Stimulated activated naive CD8-positive, alpha-beta T cell treated with anti-CD3 and anti-CD28 coated beads, Interleukin-15, Interleukin-2, amounts not matched to agents 100 U/mL and 50 U/mL, for 24 hours (primary cell): ENCODE results near the gene COX7B2.

Experiments used
- ATAC-seq: fragments of 150-1000 bp; cut with Tn5 transposase; one replicate; pipeline ENCODE4 v1.10.0; 2021
- DNase-seq: peaks from one replicate; pipeline ENCODE4 v3.0.0; 2021

The COX7B2 gene

GRCh38 chr4:46909078-46909477, at the start of gene COX7B2:
Gene COX7B2 (minus strand): TSS chr4:46909245. CDS start chr4:46735192, 174,053 bp downstream.
- DNase-seq, result no peak
- no peak for ATAC-seq

GRCh38 chr4:46956451-46956850, 47.4 kb upstream of the COX7B2 start:
- DNase-seq, result no peak
- ATAC-seq, result no peak

GRCh38 chr4:46955601-46956000, 46.6 kb upstream of the COX7B2 start:
- DNase-seq, result no peak
- no peak for ATAC-seq

- ATAC-seq (no peak), DNase-seq (no peak)
Measured at GRCh38 chr4:46954643-46955042, 45.6 kb upstream of the COX7B2 start.

GRCh38 chr4:46953564-46953963, 44.5 kb upstream of the COX7B2 start:
- DNase-seq (no peak), ATAC-seq (no peak)

GRCh38 chr4:46952451-46952850, 43.4 kb upstream of the COX7B2 start:
- DNase-seq, result no peak
- ATAC-seq, result no peak

GRCh38 chr4:46950826-46951225, 41.8 kb upstream of the COX7B2 start:
- ATAC-seq, result no peak

GRCh38 chr4:46949822-46950221, 40.8 kb upstream of the COX7B2 start:
- ATAC-seq (no peak), DNase-seq (no peak)

More at GRCh38 chr4:46950826-46951225, 41.8 kb upstream of the COX7B2 start:
- DNase-seq, result no peak

- ATAC-seq, result no peak
- DNase-seq, result no peak
Measured at GRCh38 chr4:46947541-46947940, 38.5 kb upstream of the COX7B2 start.

GRCh38 chr4:46946919-46947536, 38.0 kb upstream of the COX7B2 start:
- ATAC-seq (no peak), DNase-seq (no peak)

GRCh38 chr4:46945062-46945461, 36.0 kb upstream of the COX7B2 start:
- ATAC-seq (no peak), DNase-seq (no peak)

GRCh38 chr4:46944345-46944744, 35.3 kb upstream of the COX7B2 start:
- no peak for ATAC-seq

GRCh38 chr4:46937493-46937892, 28.4 kb upstream of the COX7B2 start:
- DNase-seq, result no peak

More at GRCh38 chr4:46944345-46944744, 35.3 kb upstream of the COX7B2 start:
- no peak for DNase-seq

GRCh38 chr4:46934726-46935125, 25.7 kb upstream of the COX7B2 start:
- ATAC-seq (no peak), DNase-seq (no peak)

More at GRCh38 chr4:46937493-46937892, 28.4 kb upstream of the COX7B2 start:
- ATAC-seq, result no peak

- ATAC-seq (no peak), DNase-seq (no peak)
Measured at GRCh38 chr4:46933686-46934085, 24.6 kb upstream of the COX7B2 start.

- ATAC-seq (peak; percentile 43), DNase-seq (peak; percentile 6)
Measured at GRCh38 chr4:46931981-46932380, 22.9 kb upstream of the COX7B2 start.

- ATAC-seq (no peak), DNase-seq (no peak)
Measured at GRCh38 chr4:46930891-46931290, 21.8 kb upstream of the COX7B2 start.

GRCh38 chr4:46927201-46927600, 18.2 kb upstream of the COX7B2 start:
- ATAC-seq, result no peak
- no peak for DNase-seq

GRCh38 chr4:46924789-46925529, 15.9 kb upstream of the COX7B2 start:
- ATAC-seq (no peak), DNase-seq (no peak)

- no peak for ATAC-seq
- DNase-seq, result no peak
Measured at GRCh38 chr4:46922205-46922604, 13.2 kb upstream of the COX7B2 start.

GRCh38 chr4:46908148-46908547, 897 bp downstream of the COX7B2 start:
- ATAC-seq (no peak), DNase-seq (no peak)

GRCh38 chr4:46900082-46900481, 9.0 kb downstream of the COX7B2 start:
- no peak for ATAC-seq
- no peak for DNase-seq

- ATAC-seq (no peak), DNase-seq (no peak)
Measured at GRCh38 chr4:46894826-46895225, 14.2 kb downstream of the COX7B2 start.

- ATAC-seq (no peak), DNase-seq (no peak)
Measured at GRCh38 chr4:46890056-46890455, 19.0 kb downstream of the COX7B2 start.
